Measurements from ENCODE around the gene SLC14A1. TPM values are rescaled to one million over a fixed set of nuclear protein-coding genes. Genes with fewer than 3 reads are reported as not detected.
A peak's percentile ranks its signal among the peaks of the same experiment; 100 is the strongest.

The SLC14A1 gene
- total and polyA plus RNA-seq, 2 experiments from 2014 or later, result 0.29 to 0.54 TPM

GRCh38 chr18:45777393-45777792 lies 53.4 kb downstream of the SLC14A1 start:
- Histone ChIP-seq H3K9ac (peak overlapping the region; percentile 23; the same call in 1 of the 2 replicates), H3K79me2 (ENCODE audit: insufficient read depth) (no peaks in the 10 kb centered on the region), H3K4me1 (ENCODE audit: insufficient read depth) (peaks cover 69% of the 10 kb centered on the region), H3K9me2 (ENCODE audit: insufficient read depth) (no peaks in the 10 kb centered on the region; the same call in 1 of the 2 replicates), H3K36me3 (ENCODE audit: low read depth) (no peaks in the 10 kb centered on the region), H3K4me3 (peak overlapping the region; percentile 4; the same call in 1 of the 2 replicates), H3K27ac (peak overlapping the region; percentile 79), H3K27me3 (replicated peaks; ENCODE audit: insufficient read depth) (no peaks in the 10 kb centered on the region), H3K9me3 (ENCODE audit: low read depth) (no peaks in the 10 kb centered on the region), H3K4me2 (ENCODE audit: unreplicated experiment) (peak overlapping the region; percentile 58), H3F3A (ENCODE audit: insufficient read depth) (peaks cover 63% of the 10 kb centered on the region), H4K20me1 (ENCODE audit: insufficient read depth) (no peaks in the 10 kb centered on the region), H2AFZ (no peak overlapping the region; the same call in 1 of the 2 replicates)
- in situ Hi-C loops (cut with MboI), result no loop called here
- DNase-seq, result peak; percentile 92
- WGBS, 2 experiments (ENCODE audit: low coverage in 1 of 2, low lambda C conversion rate in 2 of 2, missing lambda C conversion rate in 2 of 2), result 0% methylated on average over 1 of the region's 1 CpG
- no peak for TF ChIP-seq EZH2phosphoT487 (IDR thresholded peaks at IDR 0.05; ENCODE audit: insufficient read depth, low read depth)
- no peak for TF ChIP-seq EZH2 (IDR thresholded peaks at IDR 0.05; ENCODE audit: insufficient read depth, poor library complexity, severe bottlenecking)

GRCh38 chr18:45780568-45780967 lies 56.6 kb downstream of the SLC14A1 start:
- Histone ChIP-seq H3K4me2 (ENCODE audit: unreplicated experiment) (no peak overlapping the region), H3K27ac (0 out of 2 replicates have a peak overlapping the region, but pooled peaks have one; percentile 17), H3K27me3 (replicated peaks; ENCODE audit: insufficient read depth) (no peaks in the 10 kb centered on the region), H2AFZ (no peak overlapping the region), H4K20me1 (ENCODE audit: insufficient read depth) (no peaks in the 10 kb centered on the region), H3K4me3 (no peak overlapping the region), H3K9ac (no peak overlapping the region), H3K36me3 (ENCODE audit: low read depth) (no peaks in the 10 kb centered on the region), H3K9me2 (ENCODE audit: insufficient read depth) (no peaks in the 10 kb centered on the region; the same call in 1 of the 2 replicates), H3F3A (ENCODE audit: insufficient read depth) (peaks cover 71% of the 10 kb centered on the region), H3K9me3 (ENCODE audit: low read depth) (no peaks in the 10 kb centered on the region), H3K4me1 (ENCODE audit: insufficient read depth) (peaks cover 78% of the 10 kb centered on the region), H3K79me2 (ENCODE audit: insufficient read depth) (no peaks in the 10 kb centered on the region)
- in situ Hi-C loops (cut with MboI), result no loop called here
- 30 to 45% methylated on average over 2 of the region's 2 CpGs for WGBS, 2 experiments (ENCODE audit: low coverage in 1 of 2, low lambda C conversion rate in 2 of 2, missing lambda C conversion rate in 2 of 2)
- no peak for DNase-seq
- TF ChIP-seq EZH2phosphoT487 (IDR thresholded peaks at IDR 0.05; ENCODE audit: insufficient read depth, low read depth), result no peak
- no peak for TF ChIP-seq EZH2 (IDR thresholded peaks at IDR 0.05; ENCODE audit: insufficient read depth, poor library complexity, severe bottlenecking)

GRCh38 chr18:45782662-45783061 lies 58.7 kb downstream of the SLC14A1 start:
- no peak for DNase-seq
- H3K27ac ChIP-seq, result peak overlapping the region; percentile 44
- H4K20me1 ChIP-seq (ENCODE audit: insufficient read depth), result no peaks in the 10 kb centered on the region
- TF ChIP-seq EZH2 (IDR thresholded peaks at IDR 0.05; ENCODE audit: insufficient read depth, poor library complexity, severe bottlenecking), result no peak
- TF ChIP-seq EZH2phosphoT487 (IDR thresholded peaks at IDR 0.05; ENCODE audit: insufficient read depth, low read depth), result no peak
- H3K27me3 ChIP-seq (replicated peaks; ENCODE audit: insufficient read depth), result no peaks in the 10 kb centered on the region
- H3F3A ChIP-seq (ENCODE audit: insufficient read depth), result peaks cover 52% of the 10 kb centered on the region
- H3K79me2 ChIP-seq (ENCODE audit: insufficient read depth), result no peaks in the 10 kb centered on the region
- peak overlapping the region; percentile 44 for H3K4me2 ChIP-seq (ENCODE audit: unreplicated experiment)
- peak overlapping the region; percentile 55; the same call in 1 of the 2 replicates for H2AFZ ChIP-seq
- no peaks in the 10 kb centered on the region; the same call in 1 of the 2 replicates for H3K9me2 ChIP-seq (ENCODE audit: insufficient read depth)
- no peak overlapping the region for H3K4me3 ChIP-seq
- 92 to 100% methylated on average over 1 of the region's 1 CpG for WGBS, 2 experiments (ENCODE audit: low coverage in 1 of 2, low lambda C conversion rate in 2 of 2, missing lambda C conversion rate in 2 of 2)
- no peak overlapping the region for H3K9ac ChIP-seq
- no peaks in the 10 kb centered on the region for H3K9me3 ChIP-seq (ENCODE audit: low read depth)
- in situ Hi-C loops (cut with MboI), result no loop called here
- peaks cover 62% of the 10 kb centered on the region for H3K4me1 ChIP-seq (ENCODE audit: insufficient read depth)
- no peaks in the 10 kb centered on the region for H3K36me3 ChIP-seq (ENCODE audit: low read depth)

GRCh38 chr18:45783097-45784075 lies 59.4 kb downstream of the SLC14A1 start:
- Histone ChIP-seq H3K4me3 (0 out of 2 replicates have a peak overlapping the region, but pooled peaks have one; percentile 0), H3K36me3 (ENCODE audit: low read depth) (no peaks in the 10 kb centered on the region), H3K27me3 (replicated peaks; ENCODE audit: insufficient read depth) (no peaks in the 10 kb centered on the region), H3F3A (ENCODE audit: insufficient read depth) (peaks cover 46% of the 10 kb centered on the region), H2AFZ (peak overlapping the region; percentile 55), H3K4me1 (ENCODE audit: insufficient read depth) (peaks cover 56% of the 10 kb centered on the region), H3K79me2 (ENCODE audit: insufficient read depth) (no peaks in the 10 kb centered on the region), H3K9me3 (ENCODE audit: low read depth) (no peaks in the 10 kb centered on the region), H3K9me2 (ENCODE audit: insufficient read depth) (no peaks in the 10 kb centered on the region; the same call in 1 of the 2 replicates), H3K4me2 (ENCODE audit: unreplicated experiment) (peak overlapping the region; percentile 44), H3K9ac (peak overlapping the region; percentile 6; the same call in 1 of the 2 replicates), H4K20me1 (ENCODE audit: insufficient read depth) (no peaks in the 10 kb centered on the region), H3K27ac (peak overlapping the region; percentile 44)
- peak; percentile 65 for DNase-seq
- in situ Hi-C loops (cut with MboI), result no loop called here
- 48 to 53% methylated on average over 9 of the region's 9 CpGs for WGBS, 2 experiments (ENCODE audit: low coverage in 1 of 2, low lambda C conversion rate in 2 of 2, missing lambda C conversion rate in 2 of 2)
- TF ChIP-seq EZH2phosphoT487 (IDR thresholded peaks at IDR 0.05; ENCODE audit: insufficient read depth, low read depth) (no peak), EZH2 (IDR thresholded peaks at IDR 0.05; ENCODE audit: insufficient read depth, poor library complexity, severe bottlenecking) (no peak)
